Activated naive CD4-positive, alpha-beta T cell treated with anti-CD3 and anti-CD28 coated beads for 36 hours (primary cell): ENCODE data around the gene GM2A. TPM values are rescaled to one million over a fixed set of nuclear protein-coding genes. Genes with fewer than 3 reads are reported as not detected.
A peak's percentile ranks its signal among the peaks of the same experiment; 100 is the strongest.

ENCODE experiments used
- CTCF ChIA-PET: fragments of 350-600 bp; sonication (Branson Sonifier 250); formaldehyde crosslinking; loops from one replicate; lab custom pipeline; 2021; ENCODE audit warnings: antibody characterized with exemption; lab: Charles Lee
- DNase-seq: peaks from one replicate; pipeline ENCODE4 v3.0.0-alpha.2; 2020
- H3K27ac Mint-ChIP-seq: one replicate; pipeline ENCODE4 v1.8.0; 2021; ENCODE audit warnings: mild to moderate bottlenecking, mixed read lengths
- H3K27me3 Mint-ChIP-seq: one replicate; pipeline ENCODE4 v1.8.0; 2021; ENCODE audit warnings: low read depth, mixed read lengths
- H3K36me3 Mint-ChIP-seq: one replicate; pipeline ENCODE4 v1.8.0; 2021; ENCODE audit warnings: low read depth, mixed read lengths
- H3K4me1 Mint-ChIP-seq: one replicate; pipeline ENCODE4 v1.8.0; 2021; ENCODE audit warnings: low read depth, mixed read lengths
- H3K4me3 Mint-ChIP-seq: one replicate; pipeline ENCODE4 v1.8.0; 2021; ENCODE audit warnings: mild to moderate bottlenecking, moderate library complexity, mixed read lengths
- H3K9me3 Mint-ChIP-seq: one replicate; pipeline ENCODE4 v1.8.0; 2021; ENCODE audit warnings: mixed read lengths
- intact Hi-C: fragments of 100-400 bp; cut with micrococcal nuclease; formaldehyde crosslinking; loops from one replicate; pipeline ENCODE4 v1.15.1; 2023
- total RNA-seq, 2 experiments: library from RNA; stranded (reverse); gene quantifications; one replicate each; pipeline ENCODE4 v1.2.3, GENCODE V29; 2021

GM2A gene
- total RNA-seq, 2 experiments from 2014 or later = 21.1 to 21.8 TPM

DNA sequence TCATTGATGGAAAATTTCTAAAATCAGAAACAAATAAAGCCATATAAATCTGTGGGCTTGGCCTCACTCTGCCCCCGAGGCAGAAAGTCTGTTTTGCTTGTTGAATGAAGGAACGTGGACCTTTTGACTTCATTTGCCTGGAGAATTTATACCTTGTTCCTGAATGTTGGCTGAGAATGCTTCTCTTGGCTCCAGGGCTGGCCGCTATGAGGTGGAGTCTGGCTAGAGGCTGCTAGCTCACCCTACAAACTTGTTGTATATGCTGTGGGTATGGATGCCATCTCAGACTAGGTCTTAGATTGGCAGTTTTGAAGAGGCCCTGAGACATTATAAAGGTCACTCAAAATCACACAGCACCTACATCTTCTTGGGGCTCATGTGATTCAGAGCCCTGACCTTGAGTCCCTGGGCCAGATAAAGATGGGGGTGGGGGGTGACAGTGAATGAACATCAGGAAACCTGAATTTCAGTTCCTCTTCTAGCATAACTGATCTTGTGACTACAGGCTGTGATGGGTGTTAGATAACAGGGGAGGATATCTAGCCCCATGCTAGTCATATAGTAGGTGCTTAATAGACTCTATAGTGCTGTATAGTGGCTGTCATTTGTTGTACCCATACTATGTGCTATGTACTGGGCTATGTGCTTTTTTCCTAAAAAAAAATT lies 2.8 kb downstream of the GM2A start:
- Mint-ChIP-seq H3K27me3 (no peaks in the 10 kb centered on the region), H3K4me3 (no peak overlapping the region), H3K4me1 (peaks cover 37% of the 10 kb centered on the region), H3K27ac (no peak overlapping the region), H3K36me3 (no peaks in the 10 kb centered on the region), H3K9me3 (no peaks in the 10 kb centered on the region)
- DNase-seq = no peak
- CTCF ChIA-PET = interaction anchor here (0.8 kb wide), 1 partner anchor 18 kb away, joined by 3 read pairs; no protein-coding TSS in a partner anchor
- intact Hi-C loops = no loop called here

GRCh38 chr5:151257731-151258181 lies 4.8 kb downstream of the GM2A start:
- H3K9me3 Mint-ChIP-seq = no peaks in the 10 kb centered on the region
- intact Hi-C loops = no loop called here
- no peak for DNase-seq
- CTCF ChIA-PET = no interaction called here
- no peaks in the 10 kb centered on the region for H3K36me3 Mint-ChIP-seq
- peaks cover 24% of the 10 kb centered on the region for H3K4me1 Mint-ChIP-seq
- H3K27ac Mint-ChIP-seq = no peak overlapping the region
- H3K4me3 Mint-ChIP-seq = no peak overlapping the region
- no peaks in the 10 kb centered on the region for H3K27me3 Mint-ChIP-seq

DNA sequence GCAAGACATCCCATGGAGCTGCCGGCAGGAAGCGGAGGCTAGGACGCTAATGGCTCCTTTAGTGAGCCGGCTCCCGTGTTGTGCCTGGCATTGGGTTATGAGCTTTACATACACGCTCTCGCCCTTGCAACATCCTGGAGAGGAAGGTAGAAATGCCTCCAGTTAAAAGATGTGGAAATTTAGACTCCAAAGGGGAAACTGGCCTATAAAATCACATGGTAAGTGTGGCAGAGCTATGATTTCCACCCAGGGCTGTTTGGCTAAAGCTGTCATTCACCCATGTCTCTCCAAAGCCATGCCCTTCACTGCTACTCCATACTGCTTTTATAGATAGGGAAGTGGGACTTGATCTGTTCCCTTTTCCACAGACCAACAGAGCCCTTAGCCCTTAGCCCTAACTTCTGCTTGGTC lies 5.2 kb downstream of the GM2A start:
- CTCF ChIA-PET = interaction anchor here (0.7 kb wide), 1 partner anchor 34 kb away, joined by 3 read pairs; no protein-coding TSS in a partner anchor
- peaks cover 24% of the 10 kb centered on the region for H3K4me1 Mint-ChIP-seq
- H3K9me3 Mint-ChIP-seq = no peaks in the 10 kb centered on the region
- no peaks in the 10 kb centered on the region for H3K36me3 Mint-ChIP-seq
- no peaks in the 10 kb centered on the region for H3K27me3 Mint-ChIP-seq
- no peak overlapping the region for H3K27ac Mint-ChIP-seq
- H3K4me3 Mint-ChIP-seq = no peak overlapping the region
- DNase-seq = no peak
- intact Hi-C loops = no loop called here

DNA sequence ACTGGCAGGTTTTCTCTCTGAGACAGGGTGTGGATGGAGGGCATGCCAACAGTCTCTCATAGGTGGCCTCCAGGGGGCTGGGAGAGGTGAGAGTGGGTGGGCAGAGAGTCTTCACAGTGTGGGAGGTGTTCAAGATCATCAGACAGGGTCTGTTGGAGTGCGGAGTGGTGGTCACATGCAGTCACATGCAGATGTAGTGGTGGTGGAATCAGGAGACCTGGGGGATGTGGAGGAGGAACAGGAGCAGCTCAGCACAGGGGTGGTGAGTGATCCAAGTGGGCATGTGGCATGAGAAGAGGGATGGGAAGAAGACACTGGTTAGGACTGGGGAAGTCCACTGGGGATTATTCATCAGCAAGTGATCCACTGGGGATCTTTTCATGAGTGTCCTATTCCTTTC lies 5.8 kb downstream of the GM2A start:
- CTCF ChIA-PET = interaction anchor here (0.7 kb wide), 1 partner anchor 35 kb away, joined by 3 read pairs; no protein-coding TSS in a partner anchor
- Mint-ChIP-seq H3K27ac (no peak overlapping the region), H3K36me3 (no peaks in the 10 kb centered on the region), H3K27me3 (no peaks in the 10 kb centered on the region), H3K9me3 (no peaks in the 10 kb centered on the region), H3K4me3 (no peak overlapping the region), H3K4me1 (peaks cover 24% of the 10 kb centered on the region)
- intact Hi-C loops = no loop called here
- DNase-seq = no peak

DNA sequence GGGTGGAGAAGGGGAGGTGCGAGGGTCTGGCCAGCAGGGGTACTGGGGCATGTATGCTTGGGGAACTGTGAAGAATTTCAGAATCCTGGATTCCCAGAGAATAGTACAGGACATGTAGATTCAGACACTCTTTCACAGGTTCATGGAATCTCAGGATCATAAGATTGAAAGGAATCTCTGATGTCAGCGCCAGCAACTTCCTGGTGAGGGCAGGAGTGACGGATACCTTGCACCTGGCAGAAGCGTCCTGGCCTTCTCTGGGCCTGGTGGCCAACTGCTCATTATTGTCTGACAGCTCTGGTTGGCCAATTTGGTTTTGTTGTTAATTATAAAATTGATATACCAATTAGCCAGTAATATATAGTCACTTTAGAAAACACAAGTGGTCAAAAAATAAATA lies 6.9 kb downstream of the GM2A start:
- CTCF ChIA-PET = no interaction called here
- Mint-ChIP-seq H3K36me3 (peaks cover 2% of the 10 kb centered on the region), H3K27me3 (no peaks in the 10 kb centered on the region), H3K27ac (no peak overlapping the region), H3K4me1 (peaks cover 21% of the 10 kb centered on the region), H3K4me3 (no peak overlapping the region), H3K9me3 (no peaks in the 10 kb centered on the region)
- intact Hi-C loops = no loop called here
- no peak for DNase-seq

DNA sequence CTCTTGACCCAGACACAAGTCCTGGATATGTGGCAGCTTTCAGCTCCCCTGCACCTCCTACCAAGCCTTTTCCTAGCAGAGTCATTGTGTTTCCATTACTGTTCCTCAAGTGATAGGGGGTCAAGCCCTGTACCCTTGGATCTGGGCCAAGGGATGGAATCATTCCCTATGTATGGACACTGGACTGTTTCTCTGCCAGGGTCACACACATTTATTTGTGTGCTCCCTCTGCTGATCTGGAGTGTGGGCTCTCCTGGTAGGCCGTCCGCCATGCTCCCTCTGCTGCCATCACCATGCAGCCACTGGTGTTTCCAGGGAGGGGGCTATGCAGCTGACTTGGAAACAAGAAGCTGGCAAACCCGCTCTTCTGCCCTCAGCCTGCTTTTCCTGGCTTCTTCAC lies 9.5 kb downstream of the GM2A start:
- no peak overlapping the region for H3K4me3 Mint-ChIP-seq
- CTCF ChIA-PET = no interaction called here
- H3K27me3 Mint-ChIP-seq = no peaks in the 10 kb centered on the region
- no peak for DNase-seq
- H3K27ac Mint-ChIP-seq = no peak overlapping the region
- peaks cover 13% of the 10 kb centered on the region for H3K4me1 Mint-ChIP-seq
- H3K9me3 Mint-ChIP-seq = no peaks in the 10 kb centered on the region
- intact Hi-C loops = no loop called here
- peaks cover 6% of the 10 kb centered on the region for H3K36me3 Mint-ChIP-seq

DNA sequence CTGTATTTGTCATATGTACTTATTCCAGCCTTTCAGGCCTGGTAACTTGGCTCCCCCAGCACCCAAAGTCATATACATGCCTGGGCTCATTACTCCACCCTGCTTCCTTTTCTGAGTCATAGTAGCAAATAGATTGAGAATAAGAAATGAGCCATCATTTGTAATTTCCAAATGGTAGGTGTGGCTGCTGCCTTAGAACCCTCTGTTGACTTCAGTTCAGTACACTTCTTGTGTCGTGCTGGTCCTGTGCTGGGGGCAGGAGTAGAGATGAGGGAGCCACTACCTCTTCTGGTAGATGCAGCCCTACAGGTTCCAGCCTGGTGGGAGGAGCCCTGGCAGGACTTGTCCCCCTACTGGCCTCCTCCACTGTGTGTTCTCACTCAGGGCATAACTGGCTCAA lies 11.1 kb downstream of the GM2A start:
- H3K4me3 Mint-ChIP-seq = no peak overlapping the region
- intact Hi-C loops = loop anchor here (1.0 kb wide), 2 partner anchors 11 to 50 kb away; partner anchors contain the start of gene GM2A
- DNase-seq = peak; percentile 65
- peaks cover 7% of the 10 kb centered on the region for H3K36me3 Mint-ChIP-seq
- CTCF ChIA-PET = interaction anchor here (0.7 to 1.1 kb wide), 2 partner anchors 52 to 70 kb away, joined by 4 read pairs; no protein-coding TSS in a partner anchor
- H3K4me1 Mint-ChIP-seq = peaks cover 13% of the 10 kb centered on the region
- peak overlapping the region; percentile 84 for H3K27ac Mint-ChIP-seq
- H3K9me3 Mint-ChIP-seq = no peaks in the 10 kb centered on the region
- no peaks in the 10 kb centered on the region for H3K27me3 Mint-ChIP-seq

DNA sequence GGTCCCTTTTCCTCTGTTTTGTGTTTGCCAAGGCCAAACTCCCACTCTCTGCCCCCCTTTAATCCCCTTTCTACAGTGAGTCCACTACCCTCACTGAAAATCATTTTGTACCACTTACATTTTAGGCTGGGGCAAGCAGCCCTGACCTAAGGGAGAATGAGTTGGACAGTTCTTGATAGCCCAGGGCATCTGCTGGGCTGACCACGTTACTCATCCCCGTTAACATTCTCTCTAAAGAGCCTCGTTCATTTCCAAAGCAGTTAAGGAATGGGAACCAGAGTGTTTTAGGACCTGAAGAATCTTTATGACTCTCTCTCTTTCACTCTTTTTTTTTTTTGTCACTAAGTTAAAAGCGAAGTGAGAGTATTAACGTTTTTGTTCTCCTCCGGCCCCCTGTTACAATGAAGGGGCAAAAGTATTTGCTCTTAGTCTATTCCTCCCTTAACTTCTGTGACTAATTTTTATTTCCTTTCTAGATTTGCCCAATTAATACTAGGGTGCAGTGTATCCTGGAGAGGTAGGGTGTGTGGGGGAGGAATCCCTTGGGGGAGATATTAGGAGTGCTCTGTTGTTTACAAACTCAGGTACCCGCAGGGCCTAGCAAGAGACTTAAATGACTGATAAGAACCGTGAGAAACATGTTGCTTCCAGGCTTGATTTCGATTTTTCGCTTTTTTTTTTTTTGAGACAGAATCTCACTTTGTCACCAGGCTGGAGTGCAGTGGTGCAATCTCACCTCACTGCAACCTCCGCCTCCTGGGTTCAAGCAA lies 14.7 kb downstream of the GM2A start:
- Mint-ChIP-seq H3K27me3 (no peaks in the 10 kb centered on the region), H3K9me3 (no peaks in the 10 kb centered on the region), H3K36me3 (peaks cover 7% of the 10 kb centered on the region), H3K4me1 (peaks cover 13% of the 10 kb centered on the region), H3K4me3 (no peak overlapping the region), H3K27ac (no peak overlapping the region)
- CTCF ChIA-PET = no interaction called here
- intact Hi-C loops = no loop called here
- no peak for DNase-seq

GRCh38 chr5:151270599-151270998 lies 17.6 kb downstream of the GM2A start:
- CTCF ChIA-PET = interaction anchor here (1.2 kb wide), 1 partner anchor 14 kb away, joined by 3 read pairs; no protein-coding TSS in a partner anchor
- peaks cover 3% of the 10 kb centered on the region for H3K36me3 Mint-ChIP-seq
- no peak overlapping the region for H3K27ac Mint-ChIP-seq
- DNase-seq = peak; percentile 52
- no peaks in the 10 kb centered on the region for H3K4me1 Mint-ChIP-seq
- no peaks in the 10 kb centered on the region for H3K27me3 Mint-ChIP-seq
- H3K9me3 Mint-ChIP-seq = no peaks in the 10 kb centered on the region
- H3K4me3 Mint-ChIP-seq = no peak overlapping the region
- intact Hi-C loops = loop anchor here (1.0 kb wide), 3 partner anchors 18 to 191 kb away; no protein-coding TSS in a partner anchor

GRCh38 chr5:151271336-151271735 lies 18.4 kb downstream of the GM2A start:
- no peaks in the 10 kb centered on the region for H3K27me3 Mint-ChIP-seq
- CTCF ChIA-PET = interaction anchor here (1.2 kb wide), 1 partner anchor 15 kb away, joined by 3 read pairs; no protein-coding TSS in a partner anchor
- no peak overlapping the region for H3K4me3 Mint-ChIP-seq
- no peaks in the 10 kb centered on the region for H3K9me3 Mint-ChIP-seq
- H3K4me1 Mint-ChIP-seq = no peaks in the 10 kb centered on the region
- H3K27ac Mint-ChIP-seq = no peak overlapping the region
- DNase-seq = no peak
- peaks cover 2% of the 10 kb centered on the region for H3K36me3 Mint-ChIP-seq
- intact Hi-C loops = no loop called here

DNA sequence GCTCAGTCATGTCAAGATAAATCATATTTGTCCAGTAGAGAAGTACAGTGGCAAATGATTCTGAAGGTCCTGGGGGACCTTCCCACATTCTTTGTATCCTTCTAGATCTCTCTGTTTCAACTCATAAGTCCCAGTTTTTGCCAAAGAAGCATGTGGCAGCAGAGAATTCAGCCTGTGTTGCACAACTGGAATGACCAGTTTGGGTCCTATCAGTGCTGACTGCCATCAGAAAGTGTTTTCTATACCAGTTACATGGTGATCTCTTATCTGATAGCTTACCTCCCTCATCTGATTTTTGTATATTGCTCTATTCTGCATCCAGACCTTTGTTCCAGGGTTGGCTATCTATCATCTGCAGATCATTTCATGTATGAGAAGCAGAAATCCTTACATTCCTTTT lies 21.7 kb downstream of the GM2A start:
- Mint-ChIP-seq H3K27me3 (no peaks in the 10 kb centered on the region), H3K4me3 (no peak overlapping the region), H3K4me1 (no peaks in the 10 kb centered on the region), H3K9me3 (no peaks in the 10 kb centered on the region), H3K36me3 (no peaks in the 10 kb centered on the region), H3K27ac (no peak overlapping the region)
- CTCF ChIA-PET = interaction anchor here (0.7 to 1.0 kb wide), 2 partner anchors 9 to 28 kb away, joined by 3 to 4 read pairs; no protein-coding TSS in a partner anchor
- intact Hi-C loops = no loop called here
- no peak for DNase-seq

GRCh38 chr5:151275803-151276202 lies 22.8 kb downstream of the GM2A start:
- Mint-ChIP-seq H3K27ac (no peak overlapping the region), H3K4me1 (no peaks in the 10 kb centered on the region), H3K27me3 (no peaks in the 10 kb centered on the region), H3K9me3 (no peaks in the 10 kb centered on the region), H3K4me3 (no peak overlapping the region), H3K36me3 (no peaks in the 10 kb centered on the region)
- DNase-seq = no peak
- intact Hi-C loops = no loop called here
- CTCF ChIA-PET = no interaction called here
